A549 (cell line): ENCODE measurements around the gene LRP4. TPM values are rescaled to one million over a fixed set of nuclear protein-coding genes. Genes with fewer than 3 reads are reported as not detected.
A peak's percentile ranks its signal among the peaks of the same experiment; 100 is the strongest.

Source experiments
- ATAC-seq, 2 experiments: fragments of 200-7000 bp in 1 of 2; fragments of >200 bp in 1 of 2; cut with Nextera tagmentation in 1 of 2; cut with Tn5 transposase in 1 of 2; 3 replicates each; pipeline versions ENCODE4 v1.8.0 to v1.9.1; 2018 to 2020; ENCODE audit warnings: mild to moderate bottlenecking in 1 of 2, moderate library complexity in 1 of 2
- CTCF ChIA-PET: fragments of 300-600 bp; sonication (Branson Sonifier 250); formaldehyde crosslinking; extraction: SDS; loops from one replicate; lab custom pipeline; 2021; ENCODE audit warnings: antibody characterized with exemption, inconsistent platforms; lab: Yijun Ruan, JAX
- POLR2A ChIA-PET: fragments of 350-600 bp; formaldehyde crosslinking; extraction: SDS; loops from one replicate; lab custom pipeline; 2021; ENCODE audit warnings: antibody characterized with exemption, inconsistent platforms; lab: Yijun Ruan, JAX
- DNase-seq, 2 experiments: peaks; one replicate each; pipeline versions ENCODE4 v3.0.0 to v3.0.0-alpha.2; 2011 to 2016; ENCODE audit warnings: low read depth in 1 of 2, low spot score in 1 of 2
- FAIRE-seq: peaks from 2 replicates; lab custom pipeline; 2011; peaks lifted over from hg19 to GRCh38; lab: Jason Lieb, UNC
- H3K27ac ChIP-seq, 2 experiments: fragments of >200 bp; sonication (Bioruptor Twin); formaldehyde crosslinking; 3 replicates each; pipeline ENCODE4 v1.5.1; 2016 to 2017
- H3K4me1 ChIP-seq: fragments of >200 bp; sonication (Bioruptor Twin); formaldehyde crosslinking; 3 replicates; pipeline ENCODE4 v1.6.1; 2016
- H3K4me2 ChIP-seq: fragments of >200 bp; sonication (Bioruptor Twin); formaldehyde crosslinking; 3 replicates; pipeline ENCODE4 v1.6.1; 2016
- H3K4me3 ChIP-seq: fragments of >200 bp; sonication (Bioruptor Twin); formaldehyde crosslinking; 3 replicates; pipeline ENCODE4 v1.5.1; 2016
- H3K9me3 ChIP-seq: fragments of >200 bp; sonication (Bioruptor Twin); formaldehyde crosslinking; 3 replicates; pipeline ENCODE4 v1.6.1; 2016
- CBX2 ChIP-seq: fragments of 200-600 bp; sonication (generic); IDR thresholded peaks from 2 replicates; pipeline ENCODE4 v1.6.1; 2016; ENCODE audit warnings: low read depth, mild to moderate bottlenecking, borderline replicate concordance
- CBX8 ChIP-seq: fragments of 200-600 bp; sonication (generic); IDR thresholded peaks from 2 replicates; pipeline ENCODE4 v1.6.1; 2016
- CHD2 ChIP-seq: fragments of 150-350 bp; IDR thresholded peaks from 2 replicates; pipeline ENCODE4 v1.6.1; 2014; ENCODE audit warnings: low read length; ENCODE audit not compliant: partially characterized antibody
- CHD4 ChIP-seq: fragments of 200-600 bp; sonication (generic); IDR thresholded peaks from 2 replicates; pipeline ENCODE4 v1.6.1; 2016; ENCODE audit warnings: antibody characterized with exemption, mild to moderate bottlenecking, borderline replicate concordance
- E2F6 ChIP-seq: IDR thresholded peaks from 2 replicates; pipeline ENCODE4 v1.6.1; 2012; ENCODE audit warnings: low read depth, borderline replicate concordance
- EHF ChIP-seq: fragments of 250-450 bp; sonication (Bioruptor Pico); IDR thresholded peaks from 2 replicates; pipeline ENCODE4 v1.5.0; 2020; ENCODE audit warnings: mild to moderate bottlenecking
- FOSL2 ChIP-seq, 2 experiments: fragments of 450-650 bp in 1 of 2; fragments of >200 bp in 1 of 2; sonication (Bioruptor Twin) in 1 of 2; formaldehyde crosslinking; IDR thresholded peaks; 2 replicates each; pipeline versions ENCODE4 v1.5.0 to v1.6.1; 2016 to 2020; ENCODE audit warnings: mild to moderate bottlenecking in 1 of 2, moderate library complexity in 1 of 2
- FOXS1 ChIP-seq: fragments of 250-450 bp; sonication (Bioruptor Pico); IDR thresholded peaks from 2 replicates; pipeline ENCODE4 v1.5.0; 2020; ENCODE audit warnings: mild to moderate bottlenecking, moderate library complexity
- GATA3 ChIP-seq: IDR thresholded peaks from 2 replicates; pipeline ENCODE4 v1.6.1; 2012; ENCODE audit warnings: borderline replicate concordance
- HDAC2 ChIP-seq: fragments of 200-600 bp; sonication (generic); IDR thresholded peaks from 2 replicates; pipeline ENCODE4 v1.6.1; 2016
- HEYL ChIP-seq: fragments of 250-450 bp; sonication (Bioruptor Pico); IDR thresholded peaks from 2 replicates; pipeline ENCODE4 v1.8.0; 2021; ENCODE audit warnings: mild to moderate bottlenecking, moderate library complexity
- HOXB13 ChIP-seq: fragments of 250-450 bp; sonication (Bioruptor Pico); IDR thresholded peaks from 2 replicates; pipeline ENCODE4 v1.5.0; 2020; ENCODE audit warnings: low read depth, mild to moderate bottlenecking, moderate library complexity
- MAFK ChIP-seq: fragments of 450-650 bp; IDR thresholded peaks from 2 replicates; pipeline ENCODE4 v1.6.1; 2014; ENCODE audit not compliant: partially characterized antibody
- NR3C1 ChIP-seq: fragments of >200 bp; sonication (Bioruptor Twin); formaldehyde crosslinking; IDR thresholded peaks from 3 replicates; pipeline ENCODE4 v1.6.1; 2017
- PHF8 ChIP-seq: fragments of 200-600 bp; sonication (generic); IDR thresholded peaks from 2 replicates; pipeline ENCODE4 v1.6.1; 2016; ENCODE audit warnings: low read depth, mild to moderate bottlenecking, antibody characterized with exemption, moderate library complexity, borderline replicate concordance
- RAD21 ChIP-seq, 2 experiments: fragments of >200 bp in 1 of 2; sonication (Bioruptor Twin) in 1 of 2; formaldehyde crosslinking in 1 of 2; IDR thresholded peaks in 1 of 2; conservative IDR thresholded peaks in 1 of 2; 2 replicates in 1 of 2; 3 replicates in 1 of 2; pipeline ENCODE4 v1.6.1; 2012 to 2018; ENCODE audit warnings: inconsistent platforms in 1 of 2
- RNF2 ChIP-seq: fragments of 200-600 bp; sonication (generic); IDR thresholded peaks from 2 replicates; pipeline ENCODE4 v1.6.1; 2016; ENCODE audit warnings: low read depth, mild to moderate bottlenecking, antibody characterized with exemption, moderate library complexity, borderline replicate concordance
- SREBF2 ChIP-seq: fragments of 450-650 bp; IDR thresholded peaks from 2 replicates; pipeline ENCODE4 v1.6.1; 2014; ENCODE audit warnings: mild to moderate bottlenecking, moderate library complexity
- ZNF302 ChIP-seq: fragments of 250-450 bp; sonication (Bioruptor Pico); IDR thresholded peaks from 2 replicates; pipeline ENCODE4 v1.9.0; 2021; ENCODE audit warnings: inconsistent platforms, mild to moderate bottlenecking, moderate library complexity
- WGBS: methylation state at CpG from one replicate; pipeline ENCODE4 v1.1.6; 2017; ENCODE audit errors: missing lambda C conversion rate; 5-methylcytosine and 5-hydroxymethylcytosine counted together
- polyA plus RNA-seq, 4 experiments: library from polyadenylated mRNA; depleted of rRNA in 3 of 4; stranded (reverse); fragments of >200 nt; fragmentation: RNase III in 1 of 4; extraction: RNeasy Plus Mini Kit Qiagen cat#74134 plus additional on column Dnase treatment in 1 of 4; gene quantifications; 2 replicates in 3 of 4; 3 replicates in 1 of 4; pipeline ENCODE4 v1.2.3, GENCODE V29; 2011 to 2017
- TF ChIP-seq, protein P1 (sequence below): IDR thresholded peaks from 2 replicates; pipeline ENCODE4 v1.6.1; 2012
- TF ChIP-seq, protein P2 (sequence below): fragments of 450-650 bp; IDR thresholded peaks from 2 replicates; pipeline ENCODE4 v1.6.1; 2014; ENCODE audit warnings: antibody characterized with exemption
- TF ChIP-seq, protein P3 (sequence below): IDR thresholded peaks from 2 replicates; pipeline ENCODE4 v1.6.1; 2012

The LRP4 gene
- polyA plus RNA-seq, 2 of the 4 experiments (the other 2 are of a cell fraction), result 4.0 to 6.4 TPM

DNA sequence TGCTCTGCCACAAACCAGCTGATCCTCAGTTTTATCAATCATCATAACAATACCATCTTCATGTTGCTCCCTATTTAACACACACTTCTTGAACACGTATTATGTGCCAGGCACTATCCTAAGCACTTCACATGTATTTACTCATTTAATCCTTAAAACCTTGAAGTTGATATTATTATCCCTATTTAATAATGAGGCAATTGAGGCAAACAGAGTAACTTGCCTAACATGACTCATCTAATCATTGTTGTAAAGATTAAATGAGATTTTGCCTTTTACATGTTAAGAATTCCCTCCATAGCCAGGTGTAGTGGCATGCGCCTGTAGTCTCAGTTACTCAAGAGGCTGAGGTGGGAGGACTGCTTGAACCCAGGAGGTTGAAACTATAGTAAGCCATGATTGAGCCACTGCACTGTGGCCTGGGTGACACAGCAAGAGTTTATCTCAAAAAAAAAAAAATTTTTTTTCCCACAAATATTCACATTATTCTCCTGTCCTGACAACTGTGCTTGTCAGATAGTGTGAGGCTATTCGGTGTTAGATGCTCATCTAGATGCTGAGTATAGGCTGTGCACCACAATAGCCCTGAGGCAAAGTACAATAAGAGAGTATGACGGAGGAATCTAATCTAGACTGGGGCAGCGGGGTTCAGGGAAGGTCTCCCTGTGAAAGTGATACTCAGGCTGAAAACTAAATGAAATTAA is 85.7 kb downstream of the LRP4 start:
- ATAC-seq (peak in 1 of 2 experiments; percentile 23; a peak in 2 of 6 replicates), DNase-seq (no peak), FAIRE-seq (no peak)
- WGBS, result 83% methylated on average over 5 of the region's 5 CpGs
- TF ChIP-seq FOSL2 (IDR thresholded peaks at IDR 0.05) (no peak), FOSL2 (CRISPR knock-in tag; IDR thresholded peaks at IDR 0.05) (peak; percentile 16; the same call in 1 of the 2 replicates), CHD2 (no peak)
- no peaks in the 10 kb centered on the region for H3K9me3 ChIP-seq
- peaks cover 21% of the 10 kb centered on the region for H3K4me1 ChIP-seq
- H3K4me2 ChIP-seq, result no peak overlapping the region
- CTCF ChIA-PET, result no interaction called here
- no peak overlapping the region for H3K4me3 ChIP-seq
- POLR2A ChIA-PET, result no interaction called here
- H3K27ac ChIP-seq, result no peak overlapping the region

DNA sequence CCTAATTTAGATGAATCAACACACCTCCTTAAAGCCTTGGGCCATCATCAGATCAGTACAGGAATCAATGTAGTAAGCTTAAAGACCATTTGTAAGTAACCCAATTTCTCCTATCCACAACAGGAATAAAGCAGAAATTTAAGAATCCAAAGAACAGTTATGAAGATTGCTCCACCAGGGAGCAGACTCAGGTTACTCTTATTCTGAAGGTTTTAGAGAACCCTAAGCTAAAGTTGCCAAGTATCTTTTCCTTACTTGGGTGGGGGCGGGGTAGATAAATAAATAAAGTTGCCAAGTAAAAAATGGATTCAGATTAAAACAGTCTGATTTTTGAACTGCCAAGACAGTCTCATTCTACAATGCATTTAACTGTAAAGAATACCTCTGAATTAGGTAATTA is 90.4 kb downstream of the LRP4 start:
- no peak for TF ChIP-seq HOXB13 (CRISPR knock-in tag)
- TF ChIP-seq GATA3, result no peak
- no peak for TF ChIP-seq CBX8
- TF ChIP-seq RAD21 (conservative IDR thresholded peaks at IDR 0.05 in 1 of 2, IDR thresholded peaks at IDR 0.05 in 1 of 2), result no peak
- TF ChIP-seq FOXS1 (CRISPR knock-in tag), result no peak
- no peak for TF ChIP-seq HEYL (CRISPR knock-in tag)
- TF ChIP-seq PHF8, result no peak
- no peak for TF ChIP-seq SREBF2
- TF ChIP-seq CBX2, result no peak
- no peak for TF ChIP-seq MAFK
- no peak for TF ChIP-seq CHD4
- TF ChIP-seq E2F6, result no peak
- no peak for TF ChIP-seq ZNF302 (CRISPR knock-in tag)
- TF ChIP-seq, protein P1, sequence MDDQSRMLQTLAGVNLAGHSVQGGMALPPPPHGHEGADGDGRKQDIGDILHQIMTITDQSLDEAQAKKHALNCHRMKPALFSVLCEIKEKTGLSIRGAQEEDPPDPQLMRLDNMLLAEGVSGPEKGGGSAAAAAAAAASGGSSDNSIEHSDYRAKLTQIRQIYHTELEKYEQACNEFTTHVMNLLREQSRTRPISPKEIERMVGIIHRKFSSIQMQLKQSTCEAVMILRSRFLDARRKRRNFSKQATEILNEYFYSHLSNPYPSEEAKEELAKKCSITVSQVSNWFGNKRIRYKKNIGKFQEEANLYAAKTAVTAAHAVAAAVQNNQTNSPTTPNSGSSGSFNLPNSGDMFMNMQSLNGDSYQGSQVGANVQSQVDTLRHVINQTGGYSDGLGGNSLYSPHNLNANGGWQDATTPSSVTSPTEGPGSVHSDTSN, result no peak
- no peak for TF ChIP-seq RNF2
- TF ChIP-seq NR3C1, result no peak
- TF ChIP-seq HDAC2, result no peak
- TF ChIP-seq EHF (CRISPR knock-in tag), result no peak
- CTCF ChIA-PET, result interaction anchor here (0.5 to 2.0 kb wide), 3 partner anchors 108 to 325 kb away, joined by 3 to 5 read pairs (median 3); partner anchors contain the start of gene CSTPP1

GRCh38 chr11:46826310-46827044 is 91.9 kb downstream of the LRP4 start:
- Histone ChIP-seq H3K4me1 (peaks cover 44% of the 10 kb centered on the region), H3K4me2 (peak overlapping the region; percentile 94), H3K27ac (peak overlapping the region; percentile 31 to 74; a peak in 3 of 6 replicates), H3K9me3 (no peaks in the 10 kb centered on the region), H3K4me3 (peak overlapping the region; percentile 51)
- 4% methylated on average over 24 of the region's 32 CpGs for WGBS
- DNase-seq (peak; percentile 54 to 67), ATAC-seq (peak; percentile 99 to 100), FAIRE-seq (no peak)
- ChIA-PET POLR2A (interaction anchor here (0.5 to 1.0 kb wide), 2 partner anchors 126 to 141 kb away, joined by 3 read pairs; partner anchors contain the start of genes ARHGAP1 and ZNF408), CTCF (interaction anchor here (1.1 to 3.0 kb wide), 5 partner anchors 17 to 528 kb away, joined by 3 to 14 read pairs (median 4); partner anchors contain the start of genes ARHGAP1 and ZNF408)
- TF ChIP-seq, protein P2, sequence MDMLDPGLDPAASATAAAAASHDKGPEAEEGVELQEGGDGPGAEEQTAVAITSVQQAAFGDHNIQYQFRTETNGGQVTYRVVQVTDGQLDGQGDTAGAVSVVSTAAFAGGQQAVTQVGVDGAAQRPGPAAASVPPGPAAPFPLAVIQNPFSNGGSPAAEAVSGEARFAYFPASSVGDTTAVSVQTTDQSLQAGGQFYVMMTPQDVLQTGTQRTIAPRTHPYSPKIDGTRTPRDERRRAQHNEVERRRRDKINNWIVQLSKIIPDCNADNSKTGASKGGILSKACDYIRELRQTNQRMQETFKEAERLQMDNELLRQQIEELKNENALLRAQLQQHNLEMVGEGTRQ, result no peak
- TF ChIP-seq, protein P3, sequence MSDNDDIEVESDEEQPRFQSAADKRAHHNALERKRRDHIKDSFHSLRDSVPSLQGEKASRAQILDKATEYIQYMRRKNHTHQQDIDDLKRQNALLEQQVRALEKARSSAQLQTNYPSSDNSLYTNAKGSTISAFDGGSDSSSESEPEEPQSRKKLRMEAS, result 0 out of 2 replicates have a peak, but pooled peaks have one; percentile 27
- no peak for TF ChIP-seq NR3C1
- TF ChIP-seq RNF2, result no peak
- no peak for TF ChIP-seq MAFK
- no peak for TF ChIP-seq FOXS1 (CRISPR knock-in tag)

More for the DNA sequence above, 90.4 kb downstream of the LRP4 start:
- DNase-seq (no peak), FAIRE-seq (no peak), ATAC-seq (no peak)
- POLR2A ChIA-PET, result no interaction called here
- Histone ChIP-seq H3K4me3 (no peak overlapping the region), H3K4me2 (peak overlapping the region; percentile 94; the same call in 2 of the 3 replicates), H3K27ac (no peak overlapping the region), H3K4me1 (peaks cover 44% of the 10 kb centered on the region), H3K9me3 (no peaks in the 10 kb centered on the region)
- WGBS, result 46% methylated on average over 1 of the region's 1 CpG
